DOHH2 (cell line): ENCODE results near the gene RBM20.

ENCODE experiments used
- H3F3A ChIP-seq: fragments of 200-600 bp; sonication (generic), shearing (Covaris generic); 2 replicates; pipeline ENCODE4 v1.6.0; 2016; ENCODE audit warnings: antibody characterized with exemption, mild to moderate bottlenecking; ENCODE audit not compliant: control insufficient read depth, insufficient read depth
- H3K27ac ChIP-seq: fragments of 200-600 bp; sonication (generic); 2 replicates; pipeline ENCODE4 v1.5.1; 2014; ENCODE audit warnings: low read depth, mild to moderate bottlenecking, low read length, moderate library complexity
- H3K27me3 ChIP-seq: fragments of 200-600 bp; sonication (generic); 2 replicates; pipeline ENCODE4 v1.6.1; 2014; ENCODE audit warnings: mild to moderate bottlenecking, low read length, mixed read lengths; ENCODE audit not compliant: control insufficient read depth
- H3K36me3 ChIP-seq: fragments of 200-600 bp; sonication (generic); 2 replicates; pipeline ENCODE4 v1.6.1; 2014; ENCODE audit warnings: mild to moderate bottlenecking, low read length, moderate library complexity, mixed read lengths; ENCODE audit not compliant: control insufficient read depth
- H3K4me1 ChIP-seq: fragments of 200-600 bp; sonication (generic); 2 replicates; pipeline ENCODE4 v1.6.1; 2014; ENCODE audit warnings: mild to moderate bottlenecking, low read length, mixed read lengths; ENCODE audit not compliant: control insufficient read depth
- H3K4me2 ChIP-seq: fragments of 200-600 bp; sonication (generic); 2 replicates; pipeline ENCODE4 v1.6.0; 2014; ENCODE audit warnings: mild to moderate bottlenecking, low read length, moderate library complexity
- H3K4me3 ChIP-seq: fragments of 200-600 bp; sonication (generic); 2 replicates; pipeline ENCODE4 v1.5.1; 2014; ENCODE audit warnings: mild to moderate bottlenecking, low read length, mixed read lengths
- H3K79me2 ChIP-seq: fragments of 200-600 bp; sonication (generic); 2 replicates; pipeline ENCODE4 v1.6.1; 2014; ENCODE audit warnings: mild to moderate bottlenecking, low read length, mixed read lengths; ENCODE audit not compliant: control insufficient read depth
- H3K9me2 ChIP-seq: fragments of 200-600 bp; sonication (generic); replicated peaks from 2 replicates; pipeline ENCODE4 v1.6.1; 2014; ENCODE audit warnings: mild to moderate bottlenecking, low read length, mixed read lengths; ENCODE audit not compliant: control insufficient read depth
- H3K9me3 ChIP-seq: fragments of 200-600 bp; sonication (generic); 2 replicates; pipeline ENCODE4 v1.6.1; 2014; ENCODE audit warnings: antibody characterized with exemption, low read length, mixed read lengths; ENCODE audit not compliant: control insufficient read depth, insufficient read depth
- H4K20me1 ChIP-seq: fragments of 200-600 bp; sonication (generic); 2 replicates; pipeline ENCODE4 v1.6.0; 2014; ENCODE audit warnings: low read depth, mild to moderate bottlenecking, antibody characterized with exemption, low read length, moderate library complexity; ENCODE audit not compliant: control insufficient read depth, insufficient read depth
- EZH2phosphoT487 ChIP-seq: fragments of 200-600 bp; sonication (generic); IDR thresholded peaks from 2 replicates; pipeline ENCODE4 v1.6.1; 2017; ENCODE audit warnings: borderline replicate concordance, mild to moderate bottlenecking, antibody characterized with exemption, low read length, moderate library complexity, mixed read lengths
- TF ChIP-seq, protein P1 (sequence below): fragments of 200-600 bp; sonication (generic); IDR thresholded peaks from one replicate; pipeline ENCODE4 v1.5.1; 2014; ENCODE audit warnings: antibody characterized with exemption, mild to moderate bottlenecking, low read depth, low read length; ENCODE audit not compliant: poor library complexity, severe bottlenecking

Gene RBM20

DNA sequence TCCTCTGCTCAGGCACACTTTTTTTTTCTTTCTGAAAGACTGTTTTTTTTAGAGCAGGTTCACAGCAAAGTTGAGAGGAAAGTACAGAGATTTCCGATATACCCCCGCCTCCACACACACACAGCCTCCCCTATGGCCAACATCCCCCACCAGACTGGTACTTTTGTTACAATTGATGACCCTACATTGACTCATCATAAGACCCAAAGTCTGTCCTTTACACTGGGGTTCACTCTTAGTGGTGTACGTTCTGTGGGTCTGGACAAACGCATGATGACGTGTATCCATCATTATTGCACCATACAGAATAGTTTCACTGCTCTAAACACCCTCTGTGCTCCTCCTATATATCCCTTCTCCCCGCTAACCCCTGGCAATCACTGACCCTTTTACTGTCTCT lies 107.7 kb downstream of the RBM20 start:
- peaks cover 11% of the 10 kb centered on the region for H3K4me1 ChIP-seq
- H3K9me3 ChIP-seq: peaks cover 5% of the 10 kb centered on the region
- H3K79me2 ChIP-seq: no peaks in the 10 kb centered on the region
- H4K20me1 ChIP-seq: no peaks in the 10 kb centered on the region
- no peaks in the 10 kb centered on the region for H3F3A ChIP-seq
- H3K4me2 ChIP-seq: no peak overlapping the region
- H3K27me3 ChIP-seq: no peaks in the 10 kb centered on the region
- no peak overlapping the region for H3K4me3 ChIP-seq
- no peak overlapping the region for H3K27ac ChIP-seq
- H3K36me3 ChIP-seq: no peaks in the 10 kb centered on the region
- no peak for TF ChIP-seq EZH2phosphoT487
- TF ChIP-seq, protein P1, sequence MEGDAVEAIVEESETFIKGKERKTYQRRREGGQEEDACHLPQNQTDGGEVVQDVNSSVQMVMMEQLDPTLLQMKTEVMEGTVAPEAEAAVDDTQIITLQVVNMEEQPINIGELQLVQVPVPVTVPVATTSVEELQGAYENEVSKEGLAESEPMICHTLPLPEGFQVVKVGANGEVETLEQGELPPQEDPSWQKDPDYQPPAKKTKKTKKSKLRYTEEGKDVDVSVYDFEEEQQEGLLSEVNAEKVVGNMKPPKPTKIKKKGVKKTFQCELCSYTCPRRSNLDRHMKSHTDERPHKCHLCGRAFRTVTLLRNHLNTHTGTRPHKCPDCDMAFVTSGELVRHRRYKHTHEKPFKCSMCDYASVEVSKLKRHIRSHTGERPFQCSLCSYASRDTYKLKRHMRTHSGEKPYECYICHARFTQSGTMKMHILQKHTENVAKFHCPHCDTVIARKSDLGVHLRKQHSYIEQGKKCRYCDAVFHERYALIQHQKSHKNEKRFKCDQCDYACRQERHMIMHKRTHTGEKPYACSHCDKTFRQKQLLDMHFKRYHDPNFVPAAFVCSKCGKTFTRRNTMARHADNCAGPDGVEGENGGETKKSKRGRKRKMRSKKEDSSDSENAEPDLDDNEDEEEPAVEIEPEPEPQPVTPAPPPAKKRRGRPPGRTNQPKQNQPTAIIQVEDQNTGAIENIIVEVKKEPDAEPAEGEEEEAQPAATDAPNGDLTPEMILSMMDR: no peak
- H3K9me2 ChIP-seq: no peaks in the 10 kb centered on the region

DNA sequence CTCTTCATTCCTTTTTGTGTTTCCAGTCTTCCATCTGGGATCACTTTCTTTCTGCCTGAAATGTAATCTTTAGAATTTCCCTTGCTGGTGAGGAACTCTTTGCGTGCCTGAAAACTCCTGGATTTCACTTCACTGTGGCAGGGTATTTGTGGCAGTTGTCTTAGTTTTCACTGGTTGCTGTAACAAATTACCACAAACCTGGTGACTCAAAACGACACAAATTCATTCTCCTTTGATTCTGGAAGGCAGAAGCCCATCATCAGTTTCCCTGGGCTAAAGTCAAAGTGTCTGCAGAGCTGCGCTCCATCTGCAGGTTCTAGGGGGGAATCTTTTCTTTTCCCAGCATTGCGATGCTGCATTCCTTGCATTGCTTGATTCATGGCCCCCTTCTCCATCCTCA lies 109.3 kb downstream of the RBM20 start:
- Histone ChIP-seq H3K36me3 (no peaks in the 10 kb centered on the region), H3K9me2 (no peaks in the 10 kb centered on the region), H3K79me2 (no peaks in the 10 kb centered on the region), H3K27me3 (no peaks in the 10 kb centered on the region), H3K9me3 (peaks cover 5% of the 10 kb centered on the region), H3K4me3 (no peak overlapping the region), H3K4me2 (no peak overlapping the region), H3K4me1 (no peaks in the 10 kb centered on the region), H3K27ac (no peak overlapping the region), H3F3A (no peaks in the 10 kb centered on the region), H4K20me1 (no peaks in the 10 kb centered on the region)
- TF ChIP-seq, protein P1: no peak
- no peak for TF ChIP-seq EZH2phosphoT487

DNA sequence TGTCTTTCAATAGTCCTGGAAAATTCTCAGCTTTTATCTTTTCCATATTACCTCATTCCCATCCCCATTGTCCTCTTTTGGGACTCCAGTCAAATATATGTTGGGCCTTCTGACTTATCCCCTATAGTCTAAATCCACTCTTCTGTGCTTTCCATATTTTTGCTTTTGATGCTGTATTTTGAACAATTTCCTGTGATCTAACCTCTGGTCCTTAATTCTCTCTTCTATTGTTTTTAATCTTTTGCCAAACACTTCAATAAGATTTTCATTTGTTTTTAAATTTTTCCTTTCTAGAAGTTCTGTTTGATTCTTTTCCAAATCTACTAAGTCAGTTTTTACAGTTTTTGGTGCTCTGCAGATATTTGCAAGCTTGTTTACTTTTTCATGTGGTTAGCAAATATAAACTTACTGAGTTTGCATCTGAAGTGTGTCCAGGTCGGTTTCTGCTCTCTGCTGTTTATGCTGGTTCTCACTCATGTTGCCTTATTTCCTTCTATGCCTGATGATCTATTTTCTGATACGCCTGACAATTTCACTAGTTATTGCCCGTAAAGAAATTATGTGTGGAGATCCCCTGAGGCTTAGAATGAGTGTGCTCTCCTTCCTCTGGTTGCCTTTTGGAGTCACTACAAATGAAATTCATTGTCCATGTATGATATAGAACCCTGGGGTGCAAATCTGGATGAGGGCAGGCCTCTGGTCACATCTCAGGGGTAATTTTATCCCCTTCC lies 110.4 kb downstream of the RBM20 start:
- H3K36me3 ChIP-seq: no peaks in the 10 kb centered on the region
- H3K79me2 ChIP-seq: no peaks in the 10 kb centered on the region
- no peaks in the 10 kb centered on the region for H3K9me2 ChIP-seq
- no peak for TF ChIP-seq EZH2phosphoT487
- TF ChIP-seq, protein P1: no peak
- no peaks in the 10 kb centered on the region for H3K27me3 ChIP-seq
- H3K4me2 ChIP-seq: no peak overlapping the region
- no peaks in the 10 kb centered on the region for H3K9me3 ChIP-seq
- no peak overlapping the region for H3K4me3 ChIP-seq
- no peaks in the 10 kb centered on the region for H3F3A ChIP-seq
- no peaks in the 10 kb centered on the region for H4K20me1 ChIP-seq
- no peak overlapping the region for H3K27ac ChIP-seq
- H3K4me1 ChIP-seq: no peaks in the 10 kb centered on the region
